Omental fat pad (tissue), 4 donors: ENCODE measurements around the gene RNASEL. TPM values are rescaled to one million over a fixed set of nuclear protein-coding genes. Genes with fewer than 3 reads are reported as not detected.

Source experiments
- ATAC-seq: fragments of 150-250 bp; one replicate; pipeline ENCODE4 v1.9.1; 2016; ENCODE audit warnings: mild to moderate bottlenecking, moderate library complexity; ENCODE audit not compliant: low FRiP score
- DNase-seq: peaks from one replicate; pipeline ENCODE4 v3.0.0-alpha.2; 2019; ENCODE audit warnings: low spot score
- total RNA-seq, 4 donors: library from RNA; depleted of rRNA; stranded (reverse); fragments of >200 nt; gene quantifications; one replicate each; pipeline ENCODE4 v1.1.0, GENCODE V29; 2016
- TF ChIP-seq, protein P1 (sequence below), 3 donors: fragments of 450-650 bp; IDR thresholded peaks; one replicate each; pipeline ENCODE4 v1.5.1; 2016 to 2017; ENCODE audit warnings: antibody characterized with exemption in 3 of 3, mild to moderate bottlenecking in 3 of 3, moderate library complexity in 2 of 3

RNASEL gene
- total RNA-seq, 4 donors from 2014 or later = 4.8 to 12.6 (median 9.4) TPM

DNA sequence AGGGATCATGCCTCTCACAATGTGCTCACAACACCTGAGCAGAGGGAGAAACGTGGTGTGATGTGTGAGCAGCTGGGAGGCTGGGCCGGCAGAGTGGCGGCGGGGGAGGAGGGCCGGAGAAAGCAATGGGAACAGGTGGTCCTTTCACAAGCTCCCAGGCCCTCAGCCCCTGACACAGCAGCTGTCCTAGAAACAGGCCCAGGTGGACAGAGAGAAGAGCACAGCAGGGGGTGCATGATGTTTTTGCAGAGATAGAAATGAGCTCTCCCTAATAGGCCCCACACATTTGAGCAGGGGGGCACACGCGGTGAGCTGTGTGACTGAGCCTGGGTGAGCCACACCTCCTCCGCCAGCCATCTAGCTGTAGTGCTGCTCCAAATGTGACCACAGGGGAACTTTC, 22.7 kb upstream of the RNASEL start:
- no peak for DNase-seq
- ATAC-seq = no peak

DNA sequence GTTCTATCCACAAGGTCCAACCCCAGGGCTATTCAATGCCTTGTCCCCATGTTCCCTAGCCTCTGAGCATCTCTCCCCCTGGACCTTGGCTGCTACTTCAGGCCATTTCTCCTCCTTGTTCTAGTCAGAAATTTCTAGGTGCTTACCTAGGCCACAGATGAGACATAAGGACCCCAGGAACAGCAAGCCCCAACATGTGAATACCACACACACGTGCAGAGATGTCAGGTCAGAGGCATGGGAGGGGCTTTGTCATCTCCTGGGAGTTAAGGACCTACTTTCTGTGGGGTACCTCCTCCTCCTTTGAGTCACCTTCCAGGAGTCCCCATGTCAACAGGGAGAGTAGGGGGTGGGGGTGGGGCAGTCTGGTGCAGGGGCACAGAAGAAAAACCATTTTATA, 22.3 kb upstream of the RNASEL start:
- TF ChIP-seq, protein P1, sequence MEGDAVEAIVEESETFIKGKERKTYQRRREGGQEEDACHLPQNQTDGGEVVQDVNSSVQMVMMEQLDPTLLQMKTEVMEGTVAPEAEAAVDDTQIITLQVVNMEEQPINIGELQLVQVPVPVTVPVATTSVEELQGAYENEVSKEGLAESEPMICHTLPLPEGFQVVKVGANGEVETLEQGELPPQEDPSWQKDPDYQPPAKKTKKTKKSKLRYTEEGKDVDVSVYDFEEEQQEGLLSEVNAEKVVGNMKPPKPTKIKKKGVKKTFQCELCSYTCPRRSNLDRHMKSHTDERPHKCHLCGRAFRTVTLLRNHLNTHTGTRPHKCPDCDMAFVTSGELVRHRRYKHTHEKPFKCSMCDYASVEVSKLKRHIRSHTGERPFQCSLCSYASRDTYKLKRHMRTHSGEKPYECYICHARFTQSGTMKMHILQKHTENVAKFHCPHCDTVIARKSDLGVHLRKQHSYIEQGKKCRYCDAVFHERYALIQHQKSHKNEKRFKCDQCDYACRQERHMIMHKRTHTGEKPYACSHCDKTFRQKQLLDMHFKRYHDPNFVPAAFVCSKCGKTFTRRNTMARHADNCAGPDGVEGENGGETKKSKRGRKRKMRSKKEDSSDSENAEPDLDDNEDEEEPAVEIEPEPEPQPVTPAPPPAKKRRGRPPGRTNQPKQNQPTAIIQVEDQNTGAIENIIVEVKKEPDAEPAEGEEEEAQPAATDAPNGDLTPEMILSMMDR (IDR thresholded peaks at IDR 0.05) = no peak
- ATAC-seq (no peak), DNase-seq (no peak)

More for the DNA sequence above, 22.7 kb upstream of the RNASEL start:
- TF ChIP-seq, protein P1 (IDR thresholded peaks at IDR 0.05) = no peak

DNA sequence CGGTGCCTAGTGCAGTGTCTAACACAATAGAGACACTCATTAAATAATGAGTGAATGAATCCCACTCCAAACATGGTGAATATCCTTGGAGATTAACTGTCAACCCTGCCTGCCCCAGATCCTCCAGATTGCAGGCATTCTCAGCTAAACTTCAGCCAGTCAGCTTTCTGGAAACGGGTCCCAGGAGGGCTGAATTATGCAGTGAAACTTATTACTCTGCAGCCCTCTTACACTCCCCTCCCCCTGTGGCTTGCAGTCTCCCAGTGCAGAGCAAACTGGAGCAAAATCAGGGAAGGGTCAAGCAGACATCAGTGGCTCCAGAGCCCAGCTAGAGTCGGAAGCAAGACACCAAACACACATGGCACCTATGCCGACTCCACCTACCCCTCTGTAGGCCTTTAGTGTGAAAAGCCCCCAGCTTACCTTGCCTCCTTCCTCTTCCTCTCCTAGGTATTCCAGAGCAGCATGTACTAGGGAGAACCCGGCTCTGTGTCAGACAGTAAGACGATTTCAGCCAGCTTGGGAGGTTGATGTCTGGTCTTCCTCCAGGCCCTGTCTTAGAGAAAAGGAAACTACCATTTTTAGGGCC, 21.6 kb upstream of the RNASEL start:
- ATAC-seq (no peak), DNase-seq (no peak)
- TF ChIP-seq, protein P1 (IDR thresholded peaks at IDR 0.05) = no peak

DNA sequence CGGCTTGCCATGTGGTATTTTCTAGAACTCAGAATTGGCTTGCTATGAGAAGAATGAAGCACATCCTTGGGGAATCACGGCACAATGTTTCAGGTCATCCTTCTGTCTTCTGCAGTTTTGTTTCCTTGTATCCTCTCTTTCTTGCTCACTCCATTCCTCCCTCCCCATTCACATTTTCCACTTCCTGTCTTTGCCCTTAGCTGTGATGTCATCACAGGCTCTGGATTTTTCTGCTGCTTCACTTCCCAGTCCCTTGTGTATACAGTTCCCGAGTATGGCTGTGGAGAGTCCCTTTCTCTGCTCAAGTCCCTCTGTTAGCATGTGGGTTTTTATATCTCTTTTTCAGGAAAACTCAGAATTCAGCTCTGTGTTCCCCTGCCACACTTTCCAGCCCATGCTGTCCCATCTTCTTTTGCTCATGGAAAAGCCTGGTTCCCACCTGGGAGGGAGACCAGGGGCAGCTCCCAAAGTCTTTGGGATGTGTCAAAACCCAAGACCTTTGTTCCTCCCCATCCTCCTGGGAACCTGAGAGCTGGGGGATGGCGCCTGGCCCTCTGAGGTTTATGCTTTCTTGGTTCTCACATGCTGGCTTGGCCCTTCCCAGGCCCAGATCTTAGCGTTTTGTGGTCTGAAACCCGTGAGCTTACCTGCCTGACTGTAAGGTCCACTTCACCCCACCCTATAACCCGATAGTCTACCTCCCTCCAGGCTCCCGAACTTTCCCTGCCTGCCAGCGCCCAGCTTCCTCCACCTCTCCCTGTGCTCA, 20.0 kb upstream of the RNASEL start:
- TF ChIP-seq, protein P1 (IDR thresholded peaks at IDR 0.05) = no peak
- DNase-seq (no peak), ATAC-seq (no peak)

DNA sequence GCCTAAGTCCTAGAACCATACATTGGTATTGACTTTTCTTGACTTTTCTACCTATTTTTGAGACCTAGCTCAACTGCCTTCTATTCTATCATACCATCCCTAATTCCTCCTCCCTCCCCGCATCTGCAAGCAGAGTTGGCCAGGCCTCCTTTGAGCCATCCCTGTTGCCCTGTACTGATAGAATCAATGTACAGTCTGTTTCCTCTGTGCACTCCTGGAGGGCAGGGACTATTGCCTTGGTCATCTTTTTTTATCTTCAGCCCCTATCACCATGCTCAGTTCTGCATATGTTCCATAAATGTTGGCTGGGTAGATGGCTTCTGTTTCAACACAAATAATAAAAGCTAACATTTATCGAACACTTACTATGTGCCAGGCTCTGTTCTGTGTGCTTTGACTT, 19.2 kb upstream of the RNASEL start:
- DNase-seq (no peak), ATAC-seq (no peak)
- TF ChIP-seq, protein P1 (IDR thresholded peaks at IDR 0.05) = no peak

DNA sequence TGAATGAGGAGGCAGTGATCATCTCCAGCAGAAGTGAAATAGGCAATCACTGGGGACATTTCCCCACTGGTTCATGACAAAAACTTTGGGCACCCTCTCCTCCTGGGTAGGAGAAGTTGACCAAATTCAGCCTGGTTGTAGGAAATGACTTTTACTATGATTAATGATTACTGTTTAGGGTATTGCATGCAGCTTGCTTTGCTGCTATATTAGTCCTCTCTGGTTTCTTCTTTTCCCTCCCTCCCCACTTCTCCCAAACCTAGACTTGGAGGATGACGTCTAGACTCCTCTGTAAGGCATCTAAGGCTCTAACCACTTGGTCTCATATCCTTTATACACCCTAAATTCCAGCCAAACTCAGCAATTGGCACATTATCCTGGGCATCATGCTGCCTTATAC, 18.5 kb upstream of the RNASEL start:
- TF ChIP-seq, protein P1 (IDR thresholded peaks at IDR 0.05) = no peak
- DNase-seq (no peak), ATAC-seq (no peak)
